KG1 (cell line): ENCODE results near the gene SMYD3.

Experiments
- DNase-seq: peaks from one replicate; lab custom pipeline; 2025; lab: John Stamatoyannopoulos, UW

Gene SMYD3

DNA sequence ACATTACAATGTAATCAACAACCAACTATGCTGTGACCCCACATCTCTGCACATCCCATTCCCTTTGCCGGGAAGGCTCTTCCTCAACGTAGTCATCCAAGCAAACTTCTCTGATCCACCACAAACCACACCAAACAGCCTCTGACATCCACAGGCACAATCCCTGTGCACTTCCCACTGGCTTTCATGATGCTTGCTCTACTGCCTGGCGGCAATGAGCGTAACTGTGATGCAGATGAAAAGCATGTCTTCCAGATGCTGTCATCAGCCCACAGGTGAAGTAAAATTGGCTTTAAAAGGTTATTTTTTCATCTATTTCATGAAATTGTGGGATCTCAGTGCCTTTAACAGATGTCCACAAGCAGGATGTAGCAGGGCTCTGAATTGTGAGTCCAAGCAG is 635.2 kb downstream of the SMYD3 start:
- DNase-seq: no peak

DNA sequence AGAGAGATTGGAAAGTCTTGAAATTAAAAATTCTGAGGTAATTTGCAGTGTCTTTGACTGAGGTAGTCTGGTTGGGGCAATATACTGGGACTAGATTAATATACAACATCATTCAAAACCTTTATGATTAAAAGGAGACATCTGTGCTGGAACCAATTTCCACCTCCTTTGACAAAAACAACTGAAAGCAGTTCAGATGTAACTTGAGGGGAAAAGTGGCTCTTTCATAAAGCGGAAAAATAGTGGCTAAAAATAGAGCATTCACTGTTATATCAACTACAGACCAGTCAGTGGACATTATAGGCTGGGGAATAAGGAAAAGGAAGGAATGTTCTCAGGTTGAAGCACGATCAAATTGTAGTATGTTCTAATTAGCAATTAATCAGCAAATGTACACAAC is 635.9 kb downstream of the SMYD3 start:
- DNase-seq: no peak

DNA sequence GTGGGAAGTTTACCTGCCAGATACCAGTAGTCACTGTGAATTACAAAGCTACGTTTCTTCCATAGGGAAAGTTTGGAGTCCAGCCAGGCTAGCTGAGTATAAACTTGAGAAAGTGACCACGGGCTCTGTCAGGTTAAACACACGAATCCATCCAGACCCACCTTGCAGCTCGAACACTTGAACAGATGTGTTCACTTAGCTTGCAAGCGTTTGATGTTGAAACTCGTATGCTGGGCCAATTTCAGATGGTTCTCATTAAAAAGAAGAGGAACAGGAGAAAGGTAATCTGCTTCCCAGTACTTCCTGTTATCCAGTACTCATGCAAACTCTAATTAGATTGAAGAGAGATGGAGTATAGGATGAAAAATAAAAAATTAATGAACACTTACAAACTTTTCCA is 636.4 kb downstream of the SMYD3 start:
- DNase-seq: no peak

- no peak for DNase-seq
These were observed 637.2 kb downstream of the SMYD3 start for GRCh38 chr1:245869847-245870246.

DNA sequence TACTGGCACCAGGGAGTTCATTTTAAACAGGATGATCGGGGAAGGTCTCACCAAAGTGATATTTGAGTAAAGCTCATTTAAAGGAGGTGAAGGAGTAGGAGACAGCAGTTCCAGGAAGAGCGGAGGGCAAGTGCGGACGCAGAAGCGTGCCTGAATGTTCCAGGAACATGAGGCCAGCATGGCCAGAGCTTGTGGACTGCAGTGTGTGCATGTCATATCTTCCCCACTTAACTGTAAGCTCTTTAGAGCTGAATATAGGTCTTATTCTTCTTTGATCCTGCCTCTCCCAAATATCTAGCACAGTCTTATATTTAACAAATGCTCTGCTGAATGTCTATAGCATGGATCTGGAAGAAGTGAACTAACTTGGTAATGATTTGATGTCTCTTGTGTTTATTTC is 639.3 kb downstream of the SMYD3 start:
- DNase-seq: no peak

DNA sequence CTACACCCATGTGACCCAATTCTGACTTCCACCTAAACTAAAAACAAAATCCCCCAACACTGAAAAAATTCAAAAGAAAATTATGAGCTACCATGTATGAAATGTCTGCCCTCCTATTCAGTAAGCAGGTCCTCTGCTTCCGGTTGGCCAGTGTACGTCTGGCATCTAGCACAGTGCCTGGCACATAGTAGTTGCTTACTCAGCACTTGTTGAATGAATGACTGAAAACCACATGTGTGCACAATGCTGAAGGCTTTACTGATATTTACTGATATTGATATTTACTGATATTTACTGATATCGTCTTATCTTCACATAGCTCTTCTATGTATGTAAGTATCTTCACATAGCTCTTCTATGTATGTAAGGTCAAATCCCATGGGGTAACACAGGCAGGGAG is 642.2 kb downstream of the SMYD3 start:
- no peak for DNase-seq

- DNase-seq: no peak
These were observed 643.4 kb downstream of the SMYD3 start for GRCh38 chr1:245863566-245864184.

DNA sequence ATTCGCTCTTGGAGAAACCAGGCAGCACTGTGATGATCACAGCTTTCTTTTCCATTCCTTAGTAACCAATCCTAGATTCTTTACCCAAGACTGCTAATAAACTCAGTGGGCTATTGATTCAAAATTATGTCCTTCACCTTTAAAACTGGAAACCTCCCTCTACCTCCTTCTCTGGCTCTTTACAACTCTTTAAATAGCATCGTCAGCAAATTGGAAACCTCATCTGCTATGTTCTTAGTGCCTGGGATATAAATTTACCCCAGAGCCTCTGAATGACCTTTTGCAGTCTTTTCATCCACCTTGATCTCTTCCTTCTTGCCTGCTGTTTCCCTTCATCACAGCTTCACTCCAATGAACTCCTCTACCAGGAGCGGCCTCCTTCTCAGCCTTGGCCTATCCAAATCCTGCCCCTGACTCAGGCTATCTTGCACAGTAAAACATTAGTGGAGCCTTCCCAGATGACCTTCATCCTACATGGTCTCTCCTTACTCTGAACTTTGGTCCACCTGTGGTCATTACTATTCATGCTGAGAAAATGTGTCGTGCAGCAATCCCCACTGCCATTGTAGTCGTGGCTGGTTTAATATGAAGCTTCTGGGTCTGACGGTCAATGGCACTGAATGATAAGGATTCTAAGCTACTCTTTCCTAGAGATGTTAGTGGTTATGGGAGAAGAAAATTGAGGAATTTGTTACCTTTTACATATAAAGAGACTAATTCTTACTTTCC is 644.1 kb downstream of the SMYD3 start:
- DNase-seq: no peak

GRCh38 chr1:245860657-245861544 is 646.2 kb downstream of the SMYD3 start:
- no peak for DNase-seq

GRCh38 chr1:245859493-245860114 is 647.5 kb downstream of the SMYD3 start:
- DNase-seq: no peak

- DNase-seq: no peak
These were observed 648.2 kb downstream of the SMYD3 start for GRCh38 chr1:245858722-245859492.

- no peak for DNase-seq
These were observed 648.9 kb downstream of the SMYD3 start for GRCh38 chr1:245858022-245858721.

DNA sequence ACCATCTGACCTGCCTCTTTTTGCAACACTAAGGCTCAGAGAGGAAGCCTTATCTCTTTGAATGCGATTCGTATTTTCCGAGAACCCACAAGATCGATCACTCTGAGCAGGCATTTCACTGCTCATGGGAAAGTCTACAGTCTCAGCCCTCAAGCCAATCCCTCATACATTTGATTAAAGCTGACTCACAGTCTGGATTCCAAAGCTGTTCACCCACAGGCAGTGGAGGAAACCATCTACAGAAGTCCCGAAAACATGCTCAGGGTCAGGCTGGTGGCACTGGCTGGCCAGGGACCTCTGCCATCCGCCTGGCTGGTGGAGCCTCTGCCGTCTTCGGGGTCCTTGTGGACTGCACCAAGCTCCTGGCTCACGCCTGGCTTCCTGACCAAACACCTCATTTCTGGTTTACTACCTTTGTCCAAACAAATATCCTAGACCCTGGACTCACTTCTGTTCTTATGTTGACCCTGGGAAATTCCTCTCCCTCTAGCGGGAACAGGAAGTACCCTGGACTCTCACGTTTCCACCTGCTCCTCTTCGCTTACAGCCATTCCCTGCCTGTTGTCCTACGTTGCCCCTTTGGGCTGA is 650.0 kb downstream of the SMYD3 start:
- no peak for DNase-seq

DNA sequence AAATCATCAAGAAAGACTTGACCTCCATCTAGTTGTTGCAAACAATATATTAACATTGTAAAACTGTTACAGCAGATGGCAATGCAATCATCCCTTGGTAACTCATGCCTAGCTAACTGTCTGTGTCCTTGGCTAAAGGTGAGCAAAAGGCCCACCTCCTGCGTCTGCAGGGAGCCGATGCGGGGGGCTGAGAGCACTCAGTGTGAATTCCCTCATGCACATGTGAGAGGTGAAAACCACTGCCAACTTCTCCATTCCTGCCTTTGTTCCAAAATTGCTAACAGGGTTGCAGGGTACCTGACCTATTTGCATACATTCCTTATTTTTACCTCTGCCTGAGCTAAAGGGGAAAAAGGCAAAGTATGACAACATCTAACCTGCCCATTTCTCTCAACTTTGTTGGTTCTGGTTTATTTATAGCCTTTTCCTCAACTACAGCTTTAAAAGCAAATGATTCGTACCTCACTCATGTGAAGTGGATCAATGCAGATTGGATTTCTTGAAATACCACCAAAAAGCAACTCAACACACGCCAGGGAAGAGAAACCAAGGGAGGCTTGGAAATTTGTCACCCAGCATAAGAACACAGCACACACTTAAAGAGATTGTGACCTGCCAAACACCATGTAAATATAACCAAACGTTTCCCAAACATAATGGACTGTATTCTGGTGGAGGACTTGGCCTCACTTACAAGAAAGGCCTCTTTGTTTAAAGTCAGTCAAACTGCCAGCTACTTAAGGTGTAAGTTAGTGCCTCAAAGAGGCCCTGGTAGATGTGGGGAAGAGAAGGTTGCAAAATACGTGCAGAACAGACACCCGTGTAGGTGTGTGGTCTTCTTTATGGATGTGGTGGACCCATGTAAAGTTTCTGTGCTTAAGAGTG is 651.0 kb downstream of the SMYD3 start:
- no peak for DNase-seq

- no peak for DNase-seq
These were observed 653.8 kb downstream of the SMYD3 start for GRCh38 chr1:245853291-245853690.

- DNase-seq: no peak
These were observed 664.0 kb downstream of the SMYD3 start for GRCh38 chr1:245843101-245843500.

DNA sequence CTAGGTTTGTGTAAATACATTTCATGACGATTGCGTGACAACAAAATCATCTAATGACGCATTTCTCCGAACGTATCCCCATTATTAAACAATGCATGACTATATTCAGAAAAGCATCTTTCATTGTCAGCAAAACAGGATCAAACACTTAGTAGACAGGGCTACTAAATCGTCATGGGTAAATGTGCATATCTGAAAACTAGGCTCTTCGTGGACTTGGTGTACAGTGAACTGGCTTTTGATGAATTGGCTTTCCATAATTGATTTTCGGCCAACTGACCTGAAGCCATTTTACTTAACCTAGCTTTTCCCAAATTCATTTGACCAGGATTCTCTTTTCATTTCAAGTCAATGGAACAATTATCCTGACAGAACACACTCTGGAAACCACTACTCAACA is 665.0 kb downstream of the SMYD3 start:
- no peak for DNase-seq

DNA sequence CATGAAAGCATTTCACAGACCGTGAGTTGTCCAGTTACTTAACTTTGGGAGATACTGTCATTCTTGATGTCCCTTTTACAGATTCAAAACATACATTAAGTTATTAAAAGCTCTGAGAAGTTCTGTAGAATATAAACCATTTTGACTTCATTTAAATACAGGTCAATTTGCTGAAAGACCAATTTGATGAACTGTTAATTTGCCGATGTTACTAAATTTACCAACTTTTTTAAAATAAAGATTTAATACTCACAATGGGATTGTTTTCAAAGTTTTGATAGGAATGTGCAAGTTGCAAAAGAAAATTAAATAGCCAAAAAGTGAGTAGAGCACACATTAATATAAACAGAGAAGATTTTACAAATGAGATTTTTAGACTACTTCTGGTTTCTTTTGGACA is 666.1 kb downstream of the SMYD3 start:
- no peak for DNase-seq

- DNase-seq: no peak
These were observed 669.4 kb downstream of the SMYD3 start for GRCh38 chr1:245837718-245838117.

GRCh38 chr1:245835386-245835785 is 671.7 kb downstream of the SMYD3 start:
- DNase-seq: no peak
